ENCODE measurements around the gene CAMTA1.

GRCh38 chr1:6982443-6982842 lies 197.2 kb downstream of the CAMTA1 start:
- TF ChIP-seq, protein P1, sequence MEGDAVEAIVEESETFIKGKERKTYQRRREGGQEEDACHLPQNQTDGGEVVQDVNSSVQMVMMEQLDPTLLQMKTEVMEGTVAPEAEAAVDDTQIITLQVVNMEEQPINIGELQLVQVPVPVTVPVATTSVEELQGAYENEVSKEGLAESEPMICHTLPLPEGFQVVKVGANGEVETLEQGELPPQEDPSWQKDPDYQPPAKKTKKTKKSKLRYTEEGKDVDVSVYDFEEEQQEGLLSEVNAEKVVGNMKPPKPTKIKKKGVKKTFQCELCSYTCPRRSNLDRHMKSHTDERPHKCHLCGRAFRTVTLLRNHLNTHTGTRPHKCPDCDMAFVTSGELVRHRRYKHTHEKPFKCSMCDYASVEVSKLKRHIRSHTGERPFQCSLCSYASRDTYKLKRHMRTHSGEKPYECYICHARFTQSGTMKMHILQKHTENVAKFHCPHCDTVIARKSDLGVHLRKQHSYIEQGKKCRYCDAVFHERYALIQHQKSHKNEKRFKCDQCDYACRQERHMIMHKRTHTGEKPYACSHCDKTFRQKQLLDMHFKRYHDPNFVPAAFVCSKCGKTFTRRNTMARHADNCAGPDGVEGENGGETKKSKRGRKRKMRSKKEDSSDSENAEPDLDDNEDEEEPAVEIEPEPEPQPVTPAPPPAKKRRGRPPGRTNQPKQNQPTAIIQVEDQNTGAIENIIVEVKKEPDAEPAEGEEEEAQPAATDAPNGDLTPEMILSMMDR (IDR thresholded peaks at IDR 0.05; ENCODE audit: insufficient read depth, low read depth, low read length) = no peak
- TF ChIP-seq EZH2 (IDR thresholded peaks at IDR 0.05; ENCODE audit: insufficient read depth, low read length) = no peak

Data from astrocyte (in vitro differentiated cells and primary cell).